Measurements from ENCODE around the gene RGS9.
"Not testable (repeated sequence)": the region's sequence is repeated elsewhere in the genome, so short reads cannot be mapped to it uniquely, and the experiment has no call there.

RGS9 gene

GRCh38 chr17:65115839-65116238 is 21.3 kb upstream of the RGS9 start:
- no peak for DNase-seq (ENCODE audit: low read depth in 2 of 2)

GRCh38 chr17:65116515-65116914 is 20.7 kb upstream of the RGS9 start:
- not testable (repeated sequence) for DNase-seq (ENCODE audit: low read depth in 2 of 2)

- no peak for DNase-seq (ENCODE audit: low read depth in 2 of 2)
Observed at GRCh38 chr17:65117384-65118035, 19.7 kb upstream of the RGS9 start.

GRCh38 chr17:65121368-65121767 is 15.8 kb upstream of the RGS9 start:
- no peak for DNase-seq (ENCODE audit: low read depth in 2 of 2)

GRCh38 chr17:65121916-65122806 is 15.0 kb upstream of the RGS9 start:
- DNase-seq (ENCODE audit: low read depth in 2 of 2): peak; percentile 27 to 57

GRCh38 chr17:65122836-65123756 is 14.1 kb upstream of the RGS9 start:
- peak; percentile 65 to 68 for DNase-seq (ENCODE audit: low read depth in 2 of 2)

- no peak for DNase-seq (ENCODE audit: low read depth in 2 of 2)
Observed at GRCh38 chr17:65123757-65124675, 13.2 kb upstream of the RGS9 start.

- DNase-seq (ENCODE audit: low read depth in 2 of 2): no peak
Observed at GRCh38 chr17:65130832-65131231, 6.3 kb upstream of the RGS9 start.

GRCh38 chr17:65131240-65131639 is 5.9 kb upstream of the RGS9 start:
- no peak for DNase-seq (ENCODE audit: low read depth in 2 of 2)

GRCh38 chr17:65131946-65132345 is 5.2 kb upstream of the RGS9 start:
- no peak for DNase-seq (ENCODE audit: low read depth in 2 of 2)

- no peak for DNase-seq (ENCODE audit: low read depth in 2 of 2)
Observed at GRCh38 chr17:65134035-65134434, 3.1 kb upstream of the RGS9 start.

GRCh38 chr17:65139101-65139764 is 2.1 kb downstream of the RGS9 start:
- no peak for DNase-seq (ENCODE audit: low read depth in 2 of 2)

- DNase-seq (ENCODE audit: low read depth in 2 of 2): no peak
Observed at GRCh38 chr17:65142247-65142646, 5.1 kb downstream of the RGS9 start.

- DNase-seq (ENCODE audit: low read depth in 2 of 2): no peak
Observed at GRCh38 chr17:65143889-65144604, 6.9 kb downstream of the RGS9 start.

GRCh38 chr17:65145743-65146142 is 8.6 kb downstream of the RGS9 start:
- DNase-seq (ENCODE audit: low read depth in 2 of 2): no peak

GRCh38 chr17:65147955-65148354 is 10.8 kb downstream of the RGS9 start:
- DNase-seq (ENCODE audit: low read depth in 2 of 2): no peak

GRCh38 chr17:65154770-65155589 is 17.8 kb downstream of the RGS9 start:
- DNase-seq (ENCODE audit: low read depth in 2 of 2): no peak

GRCh38 chr17:65155622-65156021 is 18.5 kb downstream of the RGS9 start:
- DNase-seq (ENCODE audit: low read depth in 2 of 2): no peak
